ENCODE measurements around the gene ZC2HC1C. TPM values are rescaled to one million over a fixed set of nuclear protein-coding genes. Genes with fewer than 3 reads are reported as not detected.

Gene ZC2HC1C
- total and polyA plus RNA-seq, 9 of the 15 experiments (the other 6 are each of a cell fraction or from before 2014, with no cell fraction given) = 6.3 to 9.2 (median 7.7) TPM

- no peaks in the 10 kb centered on the region for H3K27me3 ChIP-seq (ENCODE audit: control insufficient read depth in 2 of 2, insufficient read depth in 2 of 2, low read length in 2 of 2)
- no peak for TF ChIP-seq POLR3G (IDR thresholded peaks at IDR 0.05; ENCODE audit: extremely low read depth, insufficient read length, insufficient replicate concordance)
- no peak for TF ChIP-seq CXXC5 (CRISPR knock-in tag; IDR thresholded peaks at IDR 0.05)
- TF ChIP-seq, protein P1, sequence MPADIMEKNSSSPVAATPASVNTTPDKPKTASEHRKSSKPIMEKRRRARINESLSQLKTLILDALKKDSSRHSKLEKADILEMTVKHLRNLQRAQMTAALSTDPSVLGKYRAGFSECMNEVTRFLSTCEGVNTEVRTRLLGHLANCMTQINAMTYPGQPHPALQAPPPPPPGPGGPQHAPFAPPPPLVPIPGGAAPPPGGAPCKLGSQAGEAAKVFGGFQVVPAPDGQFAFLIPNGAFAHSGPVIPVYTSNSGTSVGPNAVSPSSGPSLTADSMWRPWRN (IDR thresholded peaks at IDR 0.05; ENCODE audit: low read depth) = no peak
- TF ChIP-seq FOXM1 (IDR thresholded peaks at IDR 0.05; ENCODE audit: low read depth) = no peak
- TF ChIP-seq FOXM1 (CRISPR knock-in tag; IDR thresholded peaks at IDR 0.05; ENCODE audit: low read depth) = no peak
- no peak for TF ChIP-seq ZNF41 (CRISPR knock-in tag; conservative IDR thresholded peaks at IDR 0.05)
- no peak for TF ChIP-seq PCBP1 (IDR thresholded peaks at IDR 0.05; ENCODE audit: low read depth, low read length, poor library complexity, severe bottlenecking)
- no peak for TF ChIP-seq KLF13 (tag; IDR thresholded peaks at IDR 0.05; ENCODE audit: borderline replicate concordance, low read depth)
- TF ChIP-seq GATA2 (CRISPR knock-in tag; IDR thresholded peaks at IDR 0.05) = no peak
- no peak for TF ChIP-seq SRSF7 (optimal IDR thresholded peaks at IDR 0.05; ENCODE audit: low read depth, low read length)
- TF ChIP-seq, protein P2, sequence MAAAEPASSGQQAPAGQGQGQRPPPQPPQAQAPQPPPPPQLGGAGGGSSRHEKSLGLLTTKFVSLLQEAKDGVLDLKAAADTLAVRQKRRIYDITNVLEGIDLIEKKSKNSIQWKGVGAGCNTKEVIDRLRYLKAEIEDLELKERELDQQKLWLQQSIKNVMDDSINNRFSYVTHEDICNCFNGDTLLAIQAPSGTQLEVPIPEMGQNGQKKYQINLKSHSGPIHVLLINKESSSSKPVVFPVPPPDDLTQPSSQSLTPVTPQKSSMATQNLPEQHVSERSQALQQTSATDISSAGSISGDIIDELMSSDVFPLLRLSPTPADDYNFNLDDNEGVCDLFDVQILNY (CRISPR knock-in tag; IDR thresholded peaks at IDR 0.05) = no peak
- no peak for TF ChIP-seq MNT (conservative IDR thresholded peaks at IDR 0.05)
- TF ChIP-seq CBX1 (IDR thresholded peaks at IDR 0.05; ENCODE audit: low read depth) = no peak
- no peak for TF ChIP-seq CTBP1 (IDR thresholded peaks at IDR 0.05; ENCODE audit: borderline replicate concordance)
- TF ChIP-seq ESRRB (CRISPR knock-in tag; IDR thresholded peaks at IDR 0.05; ENCODE audit: borderline replicate concordance) = no peak
- no peak for TF ChIP-seq THRAP3 (IDR thresholded peaks at IDR 0.05; ENCODE audit: borderline replicate concordance)
- no peak for TF ChIP-seq DLX4 (CRISPR knock-in tag; IDR thresholded peaks at IDR 0.05)
- ChIA-PET CTCF (ENCODE audit: low intra/inter-chr PET ratio) (no interaction called here), POLR2A (interaction anchor here (0.6 to 1.6 kb wide), 5 partner anchors 9 to 1142 kb away, joined by 3 to 4 read pairs (median 3); partner anchors contain the start of gene RPS6KL1)
- H3K36me3 ChIP-seq (ENCODE audit: control insufficient read depth, insufficient read depth, low read length) = peaks cover 23% of the 10 kb centered on the region; the same call in 2 of the 3 replicates
- in situ Hi-C loops (cut with MboI) = no loop called here
- intact Hi-C loops (cut with micrococcal nuclease) = no loop called here
- H3K9me3 ChIP-seq (replicated peaks; ENCODE audit: control insufficient read depth, insufficient read depth, low read depth, low read length) = no peaks in the 10 kb centered on the region; the same call in 1 of the 2 replicates
- DNase-seq (ENCODE audit: extremely low read depth in 1 of 4, low spot score in 3 of 4) (no peak), ATAC-seq (no peak; the same call in 2 of the 3 replicates), FAIRE-seq (no peak)
- H3K9me1 ChIP-seq (ENCODE audit: control insufficient read depth, insufficient read depth, low read length) = peaks cover 3% of the 10 kb centered on the region
- 3% methylated on average over 5 of the region's 5 CpGs for WGBS (ENCODE audit: insufficient coverage, low coverage, missing lambda C conversion rate)
- peak overlapping the region; percentile 81; the same call in 2 of the 3 replicates for H3K27ac ChIP-seq (ENCODE audit: extremely low read depth, low read depth, low read length)
- BruUV-seq (replicated peaks) = no TSS peak
- peak overlapping the region; percentile 69 to 92; a peak in 3 of 4 replicates for H3K9ac ChIP-seq (ENCODE audit: insufficient read depth in 1 of 2, low read depth in 2 of 2, low read length in 2 of 2)
- H3K4me1 ChIP-seq (replicated peaks in 1 of 2; ENCODE audit: control insufficient read depth in 2 of 2, insufficient read depth in 2 of 2, low read length in 2 of 2) = peaks cover 9 to 16% of the 10 kb centered on the region in 2 experiments; a peak in 4 of 5 replicates
- H3K4me3 ChIP-seq = peak overlapping the region; percentile 69
- no peaks in the 10 kb centered on the region for H4K20me1 ChIP-seq (replicated peaks; ENCODE audit: control insufficient read depth, insufficient read depth, low read length)
- H2AFZ ChIP-seq (ENCODE audit: low read depth, low read length) = peak overlapping the region; percentile 97; the same call in 1 of the 2 replicates
- peak overlapping the region; percentile 95 for H3K4me2 ChIP-seq (ENCODE audit: insufficient read depth, low read length)
- H3K79me2 ChIP-seq (ENCODE audit: control insufficient read depth, insufficient read depth, low read length) = peaks cover 51% of the 10 kb centered on the region
These were observed 6.4 kb upstream of the ZC2HC1C start for GRCh38 chr14:75063013-75063412.

All from K562 (cell line).